ENCODE measurements around the gene PAPPA. TPM values are rescaled to one million over a fixed set of nuclear protein-coding genes. Genes with fewer than 3 reads are reported as not detected.

Gene PAPPA
- total RNA-seq, 1 experiment from 2014 or later = 0.05 TPM

DNA sequence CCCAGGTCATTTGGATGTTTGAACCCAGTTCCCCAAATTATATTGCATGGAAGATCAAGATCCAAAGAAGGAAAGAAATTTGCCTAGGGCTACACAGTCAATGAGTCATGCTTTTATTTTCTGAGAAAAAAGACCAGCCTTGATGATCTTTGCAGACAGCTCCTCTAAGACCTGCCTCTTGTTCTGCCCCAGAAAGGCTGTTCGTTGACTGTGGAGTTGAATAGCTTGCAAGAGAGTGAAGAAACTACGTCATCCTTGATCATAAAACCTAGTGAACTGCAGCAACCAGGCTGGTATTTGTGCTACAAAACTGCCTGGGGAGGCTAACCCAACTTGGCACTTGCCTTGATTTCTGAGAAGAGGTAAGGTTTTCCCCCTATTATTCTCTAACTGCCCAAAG is 263.9 kb downstream of the PAPPA start:
- H3K27me3 ChIP-seq (ENCODE audit: insufficient read depth, low read length) = no peaks in the 10 kb centered on the region
- H3K4me1 ChIP-seq (ENCODE audit: control insufficient read depth in 1 of 2, insufficient read depth in 2 of 2, low read length in 2 of 2) = no peaks in the 10 kb centered on the region
- BruUV-seq (replicated peaks) = no TSS peak
- DNase-seq (ENCODE audit: low read depth, low spot score) = no peak
- ChIA-PET POLR2A (no interaction called here), RAD21 (ENCODE audit: low non-redundant PET in 1 of 2, low total read pairs in 2 of 2, uncharacterized antibody in 2 of 2, unreplicated experiment in 2 of 2) (no interaction called here), CTCF (no interaction called here)
- H3K9me3 ChIP-seq (ENCODE audit: control insufficient read depth in 1 of 2, insufficient read depth in 1 of 2, low read depth in 1 of 2, low read length in 2 of 2) = no peaks in the 10 kb centered on the region
- ATAC-seq = no peak
- H3K4me3 ChIP-seq (replicated peaks in 1 of 2; ENCODE audit: low read depth in 1 of 2, low read length in 2 of 2) = no peak overlapping the region
- intact Hi-C loops (cut with micrococcal nuclease) = no loop called here
- no peak overlapping the region for H2AFZ ChIP-seq (ENCODE audit: low read depth, low read length, poor library complexity, severe bottlenecking)
- no peaks in the 10 kb centered on the region for H3K9me2 ChIP-seq (ENCODE audit: insufficient read depth)
- no peaks in the 10 kb centered on the region for H4K20me1 ChIP-seq (ENCODE audit: insufficient read depth)
- H3K27ac ChIP-seq (ENCODE audit: low read depth, low read length) = no peak overlapping the region
- H3K36me3 ChIP-seq (ENCODE audit: control insufficient read depth in 1 of 2, insufficient read depth in 2 of 2, low read length in 2 of 2) = no peaks in the 10 kb centered on the region
- H3K9ac ChIP-seq (ENCODE audit: low read length) = no peak overlapping the region
- no peak overlapping the region for H3K4me2 ChIP-seq (ENCODE audit: low read length)
- H3K79me2 ChIP-seq (ENCODE audit: insufficient read depth, low read length) = no peaks in the 10 kb centered on the region
- no peak for TF ChIP-seq YY1 (IDR thresholded peaks at IDR 0.05; ENCODE audit: extremely low read depth, insufficient replicate concordance, low read depth, low read length)
- TF ChIP-seq SRF (IDR thresholded peaks at IDR 0.05; ENCODE audit: low read depth) = no peak
- no peak for TF ChIP-seq EZH2phosphoT487 (IDR thresholded peaks at IDR 0.05; ENCODE audit: borderline replicate concordance)
- TF ChIP-seq, protein P1, sequence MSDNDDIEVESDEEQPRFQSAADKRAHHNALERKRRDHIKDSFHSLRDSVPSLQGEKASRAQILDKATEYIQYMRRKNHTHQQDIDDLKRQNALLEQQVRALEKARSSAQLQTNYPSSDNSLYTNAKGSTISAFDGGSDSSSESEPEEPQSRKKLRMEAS (IDR thresholded peaks at IDR 0.05) = no peak
- TF ChIP-seq POLR2AphosphoS5 (IDR thresholded peaks at IDR 0.05; ENCODE audit: low read depth, low read length) = no peak
- TF ChIP-seq, protein P2, sequence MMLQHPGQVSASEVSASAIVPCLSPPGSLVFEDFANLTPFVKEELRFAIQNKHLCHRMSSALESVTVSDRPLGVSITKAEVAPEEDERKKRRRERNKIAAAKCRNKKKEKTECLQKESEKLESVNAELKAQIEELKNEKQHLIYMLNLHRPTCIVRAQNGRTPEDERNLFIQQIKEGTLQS (IDR thresholded peaks at IDR 0.05) = no peak
- TF ChIP-seq ZNF274 (IDR thresholded peaks at IDR 0.05; ENCODE audit: low read depth, low read length) = no peak
- TF ChIP-seq CEBPB (IDR thresholded peaks at IDR 0.05; ENCODE audit: low read depth) = no peak
- TF ChIP-seq EGR1 (IDR thresholded peaks at IDR 0.05; ENCODE audit: low read depth) = no peak
- TF ChIP-seq RAD21 (IDR thresholded peaks at IDR 0.05; ENCODE audit: low read depth) = no peak

DNA sequence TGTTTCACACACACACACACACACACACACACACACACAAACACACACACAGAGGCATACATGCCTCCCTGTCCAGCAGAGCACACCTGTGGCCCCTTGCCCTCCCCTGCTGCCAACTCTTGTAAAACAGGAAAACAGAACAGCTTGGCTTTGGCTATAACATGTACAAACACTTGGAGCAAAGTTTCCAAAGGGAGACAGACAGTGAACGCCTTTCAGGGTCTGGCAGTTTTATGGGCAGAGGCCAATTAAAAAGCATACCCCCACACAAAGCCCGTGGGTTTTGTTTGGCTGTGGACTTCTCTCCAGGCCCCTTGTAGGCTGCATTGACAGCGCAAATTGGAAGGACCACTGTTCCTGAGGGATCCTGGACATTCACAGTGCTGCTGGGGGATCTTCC is 265.6 kb downstream of the PAPPA start:
- Histone ChIP-seq H4K20me1 (ENCODE audit: insufficient read depth) (no peaks in the 10 kb centered on the region), H2AFZ (ENCODE audit: low read depth, low read length, poor library complexity, severe bottlenecking) (no peak overlapping the region), H3K9ac (ENCODE audit: low read length) (no peak overlapping the region), H3K4me1 (ENCODE audit: control insufficient read depth in 1 of 2, insufficient read depth in 2 of 2, low read length in 2 of 2) (no peaks in the 10 kb centered on the region), H3K9me3 (ENCODE audit: control insufficient read depth in 1 of 2, insufficient read depth in 1 of 2, low read depth in 1 of 2, low read length in 2 of 2) (no peaks in the 10 kb centered on the region), H3K27me3 (ENCODE audit: insufficient read depth, low read length) (no peaks in the 10 kb centered on the region), H3K79me2 (ENCODE audit: insufficient read depth, low read length) (no peaks in the 10 kb centered on the region), H3K9me2 (ENCODE audit: insufficient read depth) (no peaks in the 10 kb centered on the region), H3K4me3 (replicated peaks in 1 of 2; ENCODE audit: low read depth in 1 of 2, low read length in 2 of 2) (no peak overlapping the region), H3K36me3 (ENCODE audit: control insufficient read depth in 1 of 2, insufficient read depth in 2 of 2, low read length in 2 of 2) (no peaks in the 10 kb centered on the region), H3K4me2 (ENCODE audit: low read length) (no peak overlapping the region), H3K27ac (ENCODE audit: low read depth, low read length) (no peak overlapping the region)
- CTCF ChIA-PET = no interaction called here
- intact Hi-C loops (cut with micrococcal nuclease) = no loop called here
- DNase-seq (ENCODE audit: low read depth, low spot score) (no peak), ATAC-seq (no peak)
- POLR2A ChIA-PET = no interaction called here
- BruUV-seq (replicated peaks) = no TSS peak
- RAD21 ChIA-PET (ENCODE audit: low non-redundant PET in 1 of 2, low total read pairs in 2 of 2, uncharacterized antibody in 2 of 2, unreplicated experiment in 2 of 2) = no interaction called here
- TF ChIP-seq SIN3A (IDR thresholded peaks at IDR 0.05; ENCODE audit: low read depth) (no peak), ZFX (IDR thresholded peaks at IDR 0.05) (no peak), EGR1 (IDR thresholded peaks at IDR 0.05; ENCODE audit: low read depth) (no peak), SRF (IDR thresholded peaks at IDR 0.05; ENCODE audit: low read depth) (no peak), ELF1 (IDR thresholded peaks at IDR 0.05; ENCODE audit: borderline replicate concordance, low read depth) (no peak), POLR2A (IDR thresholded peaks at IDR 0.05; ENCODE audit: borderline replicate concordance, extremely low read depth, insufficient read depth, insufficient read length) (no peak), CBX3 (IDR thresholded peaks at IDR 0.05; ENCODE audit: low read depth) (no peak)
- TF ChIP-seq, protein P1 (IDR thresholded peaks at IDR 0.05) = no peak
- TF ChIP-seq, protein P3, sequence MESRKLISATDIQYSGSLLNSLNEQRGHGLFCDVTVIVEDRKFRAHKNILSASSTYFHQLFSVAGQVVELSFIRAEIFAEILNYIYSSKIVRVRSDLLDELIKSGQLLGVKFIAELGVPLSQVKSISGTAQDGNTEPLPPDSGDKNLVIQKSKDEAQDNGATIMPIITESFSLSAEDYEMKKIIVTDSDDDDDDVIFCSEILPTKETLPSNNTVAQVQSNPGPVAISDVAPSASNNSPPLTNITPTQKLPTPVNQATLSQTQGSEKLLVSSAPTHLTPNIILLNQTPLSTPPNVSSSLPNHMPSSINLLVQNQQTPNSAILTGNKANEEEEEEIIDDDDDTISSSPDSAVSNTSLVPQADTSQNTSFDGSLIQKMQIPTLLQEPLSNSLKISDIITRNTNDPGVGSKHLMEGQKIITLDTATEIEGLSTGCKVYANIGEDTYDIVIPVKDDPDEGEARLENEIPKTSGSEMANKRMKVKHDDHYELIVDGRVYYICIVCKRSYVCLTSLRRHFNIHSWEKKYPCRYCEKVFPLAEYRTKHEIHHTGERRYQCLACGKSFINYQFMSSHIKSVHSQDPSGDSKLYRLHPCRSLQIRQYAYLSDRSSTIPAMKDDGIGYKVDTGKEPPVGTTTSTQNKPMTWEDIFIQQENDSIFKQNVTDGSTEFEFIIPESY (IDR thresholded peaks at IDR 0.05; ENCODE audit: extremely low read depth, insufficient replicate concordance, low read length) = no peak
- TF ChIP-seq, protein P4, sequence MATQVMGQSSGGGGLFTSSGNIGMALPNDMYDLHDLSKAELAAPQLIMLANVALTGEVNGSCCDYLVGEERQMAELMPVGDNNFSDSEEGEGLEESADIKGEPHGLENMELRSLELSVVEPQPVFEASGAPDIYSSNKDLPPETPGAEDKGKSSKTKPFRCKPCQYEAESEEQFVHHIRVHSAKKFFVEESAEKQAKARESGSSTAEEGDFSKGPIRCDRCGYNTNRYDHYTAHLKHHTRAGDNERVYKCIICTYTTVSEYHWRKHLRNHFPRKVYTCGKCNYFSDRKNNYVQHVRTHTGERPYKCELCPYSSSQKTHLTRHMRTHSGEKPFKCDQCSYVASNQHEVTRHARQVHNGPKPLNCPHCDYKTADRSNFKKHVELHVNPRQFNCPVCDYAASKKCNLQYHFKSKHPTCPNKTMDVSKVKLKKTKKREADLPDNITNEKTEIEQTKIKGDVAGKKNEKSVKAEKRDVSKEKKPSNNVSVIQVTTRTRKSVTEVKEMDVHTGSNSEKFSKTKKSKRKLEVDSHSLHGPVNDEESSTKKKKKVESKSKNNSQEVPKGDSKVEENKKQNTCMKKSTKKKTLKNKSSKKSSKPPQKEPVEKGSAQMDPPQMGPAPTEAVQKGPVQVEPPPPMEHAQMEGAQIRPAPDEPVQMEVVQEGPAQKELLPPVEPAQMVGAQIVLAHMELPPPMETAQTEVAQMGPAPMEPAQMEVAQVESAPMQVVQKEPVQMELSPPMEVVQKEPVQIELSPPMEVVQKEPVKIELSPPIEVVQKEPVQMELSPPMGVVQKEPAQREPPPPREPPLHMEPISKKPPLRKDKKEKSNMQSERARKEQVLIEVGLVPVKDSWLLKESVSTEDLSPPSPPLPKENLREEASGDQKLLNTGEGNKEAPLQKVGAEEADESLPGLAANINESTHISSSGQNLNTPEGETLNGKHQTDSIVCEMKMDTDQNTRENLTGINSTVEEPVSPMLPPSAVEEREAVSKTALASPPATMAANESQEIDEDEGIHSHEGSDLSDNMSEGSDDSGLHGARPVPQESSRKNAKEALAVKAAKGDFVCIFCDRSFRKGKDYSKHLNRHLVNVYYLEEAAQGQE (IDR thresholded peaks at IDR 0.05; ENCODE audit: low read depth) = no peak
